Stimulated activated CD4-positive, alpha-beta T cell treated with anti-CD3 and anti-CD28 coated beads, Interleukin-12 subunit alpha, Interleukin-12 subunit beta, amount 100 ng/mL, for 4 hours (primary cell): ENCODE data around the gene WSCD2.

ENCODE experiments used
- DNase-seq: peaks from one replicate; pipeline ENCODE4 v3.0.0-alpha.2; 2020

The WSCD2 gene

DNA sequence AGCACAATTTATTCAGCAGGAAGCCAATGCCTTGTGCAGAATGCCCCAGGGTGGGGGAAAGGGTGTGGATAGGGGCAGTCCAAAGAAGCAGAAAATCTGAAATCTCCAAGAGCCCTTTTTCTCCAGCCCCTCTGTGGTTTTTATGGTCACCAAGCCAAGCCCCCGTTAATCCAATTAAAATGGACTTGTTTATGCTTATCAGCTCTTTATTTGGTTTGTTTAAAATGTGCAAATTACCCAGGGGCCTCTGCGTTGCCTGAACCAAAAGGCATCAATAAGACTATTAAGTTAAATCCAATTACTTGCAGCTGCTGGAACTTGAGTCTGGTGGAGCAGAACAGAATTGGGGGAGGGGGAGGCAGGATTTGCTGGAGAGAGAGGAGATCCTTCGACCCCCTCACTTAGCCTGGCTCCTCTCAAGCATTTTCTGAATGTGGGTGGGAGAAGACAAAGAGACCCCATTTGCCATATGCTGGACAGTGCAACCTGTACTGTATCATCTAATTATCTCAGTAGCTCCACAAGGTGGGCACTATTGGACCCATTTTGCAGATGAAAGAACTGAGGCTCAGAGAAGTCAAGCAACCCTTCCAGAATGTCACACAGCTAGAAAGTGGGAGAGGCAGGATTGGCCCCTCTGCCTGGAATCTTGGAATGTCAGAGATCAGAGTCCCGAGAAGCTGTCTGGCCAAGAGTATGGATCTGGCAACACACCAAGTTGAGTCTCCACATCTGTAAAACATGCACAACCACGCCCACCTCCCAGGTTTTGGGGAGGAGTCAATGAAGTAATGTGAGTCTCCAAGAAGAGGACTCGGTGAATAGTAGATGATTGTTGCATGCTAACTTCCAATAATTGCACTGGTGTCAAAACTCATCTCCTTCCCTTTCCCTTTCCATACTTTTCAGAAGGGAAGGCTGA is 143.1 kb downstream of the WSCD2 start:
- DNase-seq, result no peak

DNA sequence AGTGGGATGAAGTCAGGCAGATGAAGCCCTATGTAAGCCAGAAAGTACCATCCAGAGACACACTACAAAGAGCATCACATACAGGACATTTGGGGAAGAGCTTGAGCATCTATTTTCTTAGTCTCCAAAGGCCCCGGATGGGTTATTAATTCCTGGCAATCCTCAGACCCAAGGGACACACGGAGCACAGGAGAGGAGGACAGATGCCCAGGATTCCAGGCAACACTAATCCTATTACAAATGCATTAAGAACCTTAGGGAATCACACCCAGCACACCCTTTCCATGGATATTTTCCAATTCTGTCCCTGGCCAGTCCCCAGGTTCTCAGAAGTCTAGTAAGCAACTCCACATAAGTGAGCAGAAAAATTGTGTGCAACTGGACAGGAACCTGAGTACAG is 144.1 kb downstream of the WSCD2 start:
- no peak for DNase-seq

DNA sequence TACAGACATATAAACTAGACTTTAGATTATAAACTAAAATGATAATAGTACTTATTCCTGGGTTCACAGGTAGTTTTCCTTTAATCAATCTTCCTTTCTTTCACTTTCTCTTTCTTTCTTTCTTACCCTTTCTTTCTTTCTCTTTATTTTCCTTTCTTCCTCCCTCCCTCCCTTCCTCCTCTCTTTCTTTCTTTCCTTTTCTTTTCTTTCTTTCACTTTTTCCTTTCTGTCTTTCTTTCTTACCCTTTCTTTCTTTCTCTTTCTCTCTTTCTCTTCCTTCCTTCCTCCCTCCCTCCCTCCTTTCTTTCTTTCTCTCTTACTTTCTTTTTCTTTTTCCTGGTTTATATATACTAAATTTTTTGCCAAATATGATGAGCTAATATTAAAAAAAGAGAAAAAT is 148.5 kb downstream of the WSCD2 start:
- DNase-seq, result no peak

DNA sequence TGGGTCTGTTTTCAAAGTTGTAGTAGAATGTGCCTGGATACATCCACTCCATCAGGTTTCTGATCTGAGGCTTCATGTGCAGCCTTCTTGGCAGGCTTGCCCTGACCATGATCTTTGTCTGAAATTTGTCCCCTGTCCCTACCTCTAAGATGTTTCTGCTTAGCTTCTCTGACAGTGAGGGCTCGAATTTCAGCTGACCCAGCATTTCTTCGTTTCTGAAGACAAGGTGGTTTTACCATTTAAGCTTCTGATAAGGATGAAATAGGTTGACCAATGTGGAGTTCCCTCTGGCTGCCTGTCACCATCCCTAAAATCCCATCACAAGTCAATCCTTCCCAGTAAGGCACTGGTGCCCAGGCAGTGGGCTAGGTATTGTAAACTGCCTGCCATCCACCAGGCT is 153.1 kb downstream of the WSCD2 start:
- DNase-seq, result no peak

DNA sequence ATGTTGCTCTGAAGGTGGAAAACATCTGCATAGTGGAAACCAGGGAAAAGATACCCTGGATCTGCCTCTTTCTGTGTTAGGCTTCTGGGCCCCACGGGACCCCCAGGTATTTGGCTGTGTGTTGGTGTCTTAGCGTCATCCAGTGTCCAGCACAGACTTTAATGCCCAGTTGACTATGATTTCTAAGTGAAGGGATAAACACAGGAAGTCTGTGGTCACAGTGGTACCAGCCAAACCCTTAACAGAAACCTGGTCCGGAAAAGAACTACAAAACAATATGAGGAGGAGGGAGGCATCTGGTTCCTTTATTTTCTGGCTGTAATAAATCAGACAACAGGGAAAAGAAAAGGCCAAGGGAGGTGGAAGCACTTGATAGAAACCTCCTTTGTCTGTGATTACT is 153.6 kb downstream of the WSCD2 start:
- DNase-seq, result no peak

DNA sequence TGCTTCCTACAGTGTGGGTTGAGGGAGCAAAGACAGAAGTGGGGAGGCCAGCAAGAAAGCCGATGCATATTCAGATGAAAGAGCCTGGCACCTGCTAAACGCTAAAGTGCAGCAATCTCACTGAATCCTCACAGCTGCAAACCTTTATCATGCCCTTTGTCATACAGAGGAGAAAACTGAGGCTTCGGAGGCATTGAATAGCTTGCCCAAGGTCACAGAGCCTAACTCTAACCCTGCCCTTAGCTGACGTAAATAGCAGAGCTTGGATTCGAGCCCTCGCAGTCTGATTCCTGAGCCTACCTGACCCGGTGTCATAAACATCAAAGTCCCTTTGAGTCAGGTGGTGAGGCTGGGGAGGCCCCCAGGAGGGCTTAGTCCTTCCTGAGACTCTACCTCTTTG is 155.1 kb downstream of the WSCD2 start:
- DNase-seq, result no peak

DNA sequence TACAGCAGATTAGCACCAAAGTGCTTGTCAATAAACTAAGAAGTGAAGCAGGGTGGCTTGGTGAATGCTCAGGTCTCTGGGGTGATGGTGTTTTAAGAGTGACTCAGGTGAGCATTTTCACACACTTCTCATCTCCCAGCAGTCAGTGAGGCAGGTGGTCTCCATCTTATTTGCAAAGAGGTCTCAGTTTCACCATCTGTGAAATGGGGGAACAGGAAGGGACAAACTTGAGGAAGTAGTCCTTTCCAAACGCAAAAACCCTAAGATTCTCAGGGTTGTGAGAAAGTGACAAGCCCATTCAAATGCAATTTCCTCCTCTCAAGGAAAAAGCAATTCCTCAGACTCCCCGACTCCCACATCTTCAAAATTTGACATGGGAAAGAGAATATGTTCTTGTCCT is 155.9 kb downstream of the WSCD2 start:
- DNase-seq, result no peak

DNA sequence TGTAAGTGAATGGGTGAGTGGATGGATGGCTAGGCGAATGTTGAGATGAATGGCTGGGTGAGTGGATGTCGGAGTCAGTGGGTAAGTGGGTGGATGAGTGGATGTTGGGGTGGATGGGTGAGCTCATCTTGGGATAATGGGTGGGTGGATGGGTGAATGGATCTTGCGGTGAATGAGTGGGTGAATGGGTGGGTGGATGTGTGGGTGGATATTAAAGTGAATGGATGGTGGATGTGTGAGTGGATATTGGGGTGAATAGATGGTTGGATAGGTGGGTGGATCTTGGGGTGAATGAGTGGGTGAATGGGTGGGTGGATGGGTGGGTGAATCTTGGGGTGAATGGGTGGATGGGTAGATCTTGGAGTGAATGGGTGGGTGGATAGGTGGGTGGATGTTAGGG is 158.1 kb downstream of the WSCD2 start:
- no peak for DNase-seq

DNA sequence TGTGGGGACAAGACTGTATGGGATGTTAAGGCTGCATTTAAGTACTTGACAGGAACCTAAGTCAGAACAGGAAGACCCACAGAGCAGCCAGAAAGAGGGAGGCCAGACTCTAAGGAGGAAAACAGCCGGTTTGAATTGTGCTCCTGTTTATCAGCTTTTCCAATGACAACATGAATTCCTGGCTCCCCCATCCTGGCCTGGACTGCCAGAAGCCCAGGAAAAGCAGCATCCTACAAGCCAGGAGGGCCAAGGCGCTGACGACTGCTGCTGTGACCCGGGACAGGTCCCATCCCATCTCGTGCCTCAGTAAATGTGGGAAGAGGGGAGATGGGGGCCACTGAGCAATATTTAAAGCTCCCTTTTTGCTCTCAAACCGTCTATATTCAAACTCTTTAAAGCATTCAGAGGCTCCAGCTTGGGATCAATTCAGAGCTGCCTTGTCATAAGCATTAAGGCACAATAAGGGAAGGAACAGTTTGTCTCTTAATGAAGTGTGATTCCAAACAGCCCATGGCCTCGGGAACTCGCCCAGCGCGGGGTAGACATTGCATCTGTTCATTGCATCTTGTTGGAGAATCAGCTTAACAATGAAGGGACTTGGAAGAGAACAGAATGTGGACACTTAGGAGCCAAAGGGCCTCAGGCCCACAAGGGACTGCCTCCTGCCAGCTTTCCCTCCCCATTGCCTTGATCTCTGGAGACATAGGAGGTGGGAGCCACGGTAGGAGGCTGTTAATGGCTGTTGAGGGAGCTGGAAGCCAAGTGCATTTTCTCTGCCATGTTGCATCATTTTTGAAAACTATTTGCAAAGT is 160.5 kb downstream of the WSCD2 start:
- DNase-seq, result no peak

DNA sequence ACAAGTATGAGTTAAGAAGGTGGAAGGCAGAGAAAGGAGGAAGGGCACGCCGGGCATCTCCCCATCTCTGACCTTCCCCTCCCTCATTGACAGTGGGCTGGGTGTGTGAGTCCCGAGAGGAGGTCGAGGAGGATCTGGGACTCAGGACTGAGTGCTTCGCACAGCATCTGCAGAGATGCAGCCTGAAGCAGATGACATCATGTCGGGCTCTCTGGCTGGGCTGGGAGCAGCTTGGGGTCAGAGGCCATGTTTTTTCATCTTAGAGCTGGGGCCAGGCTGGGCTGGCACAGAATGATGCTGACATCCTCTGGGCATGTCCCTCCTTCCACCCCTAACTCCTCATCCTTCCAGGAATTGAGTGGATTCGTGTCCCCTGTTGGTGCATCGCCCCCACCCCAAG is 166.6 kb downstream of the WSCD2 start:
- DNase-seq, result no peak

DNA sequence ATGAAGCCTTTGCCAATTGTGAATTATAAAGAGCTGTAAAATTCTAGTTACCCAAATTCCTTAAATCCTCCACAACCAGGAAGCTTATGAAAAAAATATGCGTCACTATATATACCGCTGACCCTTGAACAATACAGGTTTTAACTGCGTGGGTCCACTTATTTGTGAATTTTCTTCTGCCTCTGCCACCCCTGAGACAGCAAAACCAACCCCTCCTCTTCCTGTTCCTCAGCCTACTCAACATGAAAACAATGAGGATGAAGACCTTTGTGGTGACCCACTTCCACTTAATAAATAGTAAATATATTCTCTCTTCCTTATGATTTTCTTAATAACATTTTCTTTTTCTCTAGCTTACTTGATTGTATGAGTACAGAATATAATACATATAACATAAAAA is 167.9 kb downstream of the WSCD2 start:
- DNase-seq, result no peak

DNA sequence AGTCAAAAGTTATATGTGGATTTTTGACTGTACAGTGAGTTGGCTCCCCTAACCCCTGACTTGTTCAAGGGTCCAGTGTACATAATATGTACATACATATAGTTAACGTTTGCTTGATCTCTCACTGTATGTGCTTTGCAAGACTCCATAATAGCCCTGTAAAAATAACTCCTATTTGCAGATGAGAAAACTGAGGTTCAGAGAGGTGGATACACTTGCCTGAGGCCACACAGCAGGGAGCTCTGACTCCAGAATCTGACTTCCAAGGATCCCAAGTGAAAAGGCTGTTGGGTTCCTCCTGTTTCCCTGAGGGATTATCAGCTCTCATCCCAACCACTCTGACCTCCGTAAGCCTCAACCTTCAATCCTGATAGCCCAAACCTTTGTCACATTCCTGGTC is 168.3 kb downstream of the WSCD2 start:
- no peak for DNase-seq

DNA sequence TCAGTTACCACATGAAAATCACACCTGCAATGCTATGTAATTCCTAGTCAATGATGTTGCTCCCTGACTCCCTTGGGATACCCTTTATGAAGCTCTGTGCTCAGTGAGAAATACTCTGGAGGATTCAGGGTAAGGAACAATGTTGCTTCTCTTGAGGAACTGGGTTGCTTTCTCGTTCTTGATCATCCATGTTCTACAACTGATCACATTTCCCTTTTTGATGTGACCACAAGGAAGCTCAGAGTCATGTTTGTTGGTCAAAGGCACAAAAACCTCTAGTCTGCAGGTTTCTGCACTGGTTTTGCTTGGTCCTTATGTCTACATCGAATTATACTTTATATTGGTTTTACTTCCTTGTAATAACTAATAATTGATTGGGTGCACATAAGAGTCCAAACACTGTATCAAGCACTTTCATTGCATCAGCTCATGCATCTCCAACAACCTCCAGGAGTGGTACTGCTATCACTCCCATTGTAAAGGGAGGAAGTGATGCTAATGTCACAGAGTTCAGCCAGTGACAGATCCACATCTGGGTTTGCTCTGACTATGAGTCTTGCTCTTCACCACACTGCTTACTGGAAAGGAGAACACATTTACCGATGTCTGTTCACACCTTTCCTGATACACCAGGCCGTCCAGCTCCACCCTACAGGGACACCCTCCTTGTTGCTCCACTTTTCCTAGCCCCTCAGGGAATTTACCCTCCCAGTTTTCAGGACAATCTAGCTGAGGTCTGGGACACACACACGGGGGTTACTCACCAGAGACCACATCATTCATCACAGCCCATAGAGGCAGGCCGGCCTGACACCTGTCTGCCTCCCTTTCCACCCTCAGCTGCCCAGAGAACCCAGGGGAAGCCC is 169.0 kb downstream of the WSCD2 start:
- DNase-seq, result no peak

DNA sequence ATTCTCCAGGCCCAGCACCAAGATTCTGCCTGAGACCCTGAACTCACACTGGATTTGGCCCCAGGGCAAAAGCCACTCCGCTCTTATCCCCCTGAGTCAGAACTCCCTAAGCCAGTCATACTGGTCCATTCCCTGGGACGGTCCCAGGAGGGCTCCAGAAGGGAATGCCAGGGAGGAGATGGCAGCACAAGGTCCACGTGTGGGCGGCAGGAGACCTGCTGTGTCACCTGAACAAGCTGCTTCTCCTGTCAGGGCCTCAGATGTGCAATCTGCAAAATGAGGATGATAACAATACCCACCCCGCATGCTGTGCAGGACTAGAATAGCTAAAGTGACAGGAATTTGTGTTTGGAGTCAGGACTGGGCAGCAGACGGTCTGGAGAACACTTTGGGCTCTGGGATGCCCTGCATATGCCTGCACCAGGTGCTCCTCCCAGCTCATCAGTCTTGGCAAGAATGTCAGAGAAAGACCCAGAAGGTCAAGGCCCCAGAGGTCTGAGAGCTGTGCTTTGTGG is 169.7 kb downstream of the WSCD2 start:
- DNase-seq, result no peak

DNA sequence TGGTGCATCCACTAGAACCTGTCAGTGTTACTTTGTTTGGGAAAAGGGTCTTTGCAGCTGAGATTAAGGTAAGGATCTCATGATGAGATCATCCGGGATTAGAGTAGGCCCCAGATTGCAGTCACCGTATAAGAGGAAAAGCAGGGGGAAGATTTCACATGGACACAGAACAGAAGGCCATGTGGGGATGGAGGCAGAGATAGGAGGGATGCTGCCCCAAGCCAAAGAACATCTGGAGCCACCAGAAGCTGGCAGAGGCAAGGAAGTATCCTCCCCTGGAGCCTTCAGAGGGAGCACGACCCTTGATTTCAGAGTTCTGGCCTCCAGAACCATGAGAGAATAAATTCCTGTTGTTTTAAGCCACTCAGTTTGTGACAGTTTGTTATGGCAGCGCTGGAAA is 170.4 kb downstream of the WSCD2 start:
- no peak for DNase-seq
